ENCODE results near the gene TMEM143.

The TMEM143 gene

GRCh38 chr19:48353677-48354076 lies 10.1 kb downstream of the TMEM143 start:
- DNase-seq, result no peak

GRCh38 chr19:48351341-48351752 lies 12.4 kb downstream of the TMEM143 start:
- DNase-seq, result peak; percentile 39 to 47

GRCh38 chr19:48350856-48351255 lies 12.9 kb downstream of the TMEM143 start:
- DNase-seq, result no peak

- no peak for DNase-seq
Observed at GRCh38 chr19:48348737-48349136, 15.0 kb downstream of the TMEM143 start.

- DNase-seq, result no peak
Observed at GRCh38 chr19:48348045-48348444, 15.7 kb downstream of the TMEM143 start.

GRCh38 chr19:48346191-48346590 lies 17.5 kb downstream of the TMEM143 start:
- DNase-seq, result no peak

- no peak for DNase-seq
Observed at GRCh38 chr19:48344892-48345291, 18.8 kb downstream of the TMEM143 start.

GRCh38 chr19:48342841-48343540 lies 20.7 kb downstream of the TMEM143 start:
- DNase-seq, result no peak

GRCh38 chr19:48342414-48342738 lies 21.4 kb downstream of the TMEM143 start:
- DNase-seq, result no peak

- DNase-seq, result peak in 1 of 2 experiments; percentile 67
Observed at GRCh38 chr19:48341515-48342413, 22.0 kb downstream of the TMEM143 start.

- DNase-seq, result peak; percentile 83 to 91
Observed at GRCh38 chr19:48340995-48341394, 22.7 kb downstream of the TMEM143 start.

GRCh38 chr19:48338802-48339503 lies 24.8 kb downstream of the TMEM143 start:
- no peak for DNase-seq

- no peak for DNase-seq
Observed at GRCh38 chr19:48338253-48338755, 25.4 kb downstream of the TMEM143 start.

- peak; percentile 87 to 90 for DNase-seq
Observed at GRCh38 chr19:48333467-48334384, 30.0 kb downstream of the TMEM143 start.

- peak; percentile 100 for DNase-seq
Observed at GRCh38 chr19:48332662-48333466, 30.9 kb downstream of the TMEM143 start.

GRCh38 chr19:48332351-48332661 lies 31.4 kb downstream of the TMEM143 start:
- DNase-seq, result no peak

- DNase-seq, result peak; percentile 80 to 93
Observed at GRCh38 chr19:48330012-48330681, 33.6 kb downstream of the TMEM143 start.

- DNase-seq, result no peak
Observed at GRCh38 chr19:48329167-48329891, 34.4 kb downstream of the TMEM143 start.

- DNase-seq, result no peak
Observed at GRCh38 chr19:48325265-48325910, 38.4 kb downstream of the TMEM143 start, which contains the start of gene EMP3. TSS of gene EMP3 (plus strand) at chr19:48325552. CDS start at chr19:48326845, 1,293 bp downstream.

Measured in NCI-H2081 (cell line).